HG03280 (cell line): Measurements from ENCODE around the gene EXOC8.

ENCODE experiments used
- ATAC-seq: cut with Tn5 transposase; IDR thresholded peaks from one replicate; pipeline ENCODE4 v1.9.1; 2021; ENCODE audit warnings: mild to moderate bottlenecking, moderate library complexity; ENCODE audit not compliant: unreplicated experiment

Gene EXOC8

GRCh38 chr1:231337472-231338269, at the start of gene EXOC8:
TSS of gene EXOC8 (minus strand) at chr1:231337852. CDS start at chr1:231337745, 107 bp downstream.
- peak; percentile 68 for ATAC-seq

- ATAC-seq: no peak
Measured at GRCh38 chr1:231386466-231386865, 48.8 kb upstream of the EXOC8 start.

GRCh38 chr1:231385416-231385748, 47.7 kb upstream of the EXOC8 start:
- ATAC-seq: no peak

GRCh38 chr1:231384696-231385415, 47.2 kb upstream of the EXOC8 start:
- ATAC-seq: no peak

- ATAC-seq: no peak
Measured at GRCh38 chr1:231383159-231383860, 45.7 kb upstream of the EXOC8 start.

GRCh38 chr1:231382426-231382825, 44.8 kb upstream of the EXOC8 start:
- no peak for ATAC-seq

GRCh38 chr1:231381729-231382128, 44.1 kb upstream of the EXOC8 start:
- no peak for ATAC-seq

- no peak for ATAC-seq
Measured at GRCh38 chr1:231376875-231377549, 39.4 kb upstream of the EXOC8 start.

GRCh38 chr1:231376101-231376500, 38.4 kb upstream of the EXOC8 start:
- no peak for ATAC-seq

- ATAC-seq: no peak
Measured at GRCh38 chr1:231374394-231374793, 36.7 kb upstream of the EXOC8 start.

- ATAC-seq: no peak
Measured at GRCh38 chr1:231372501-231372900, 34.8 kb upstream of the EXOC8 start.

GRCh38 chr1:231369282-231369681, 31.6 kb upstream of the EXOC8 start:
- ATAC-seq: no peak

GRCh38 chr1:231364192-231364591, 26.5 kb upstream of the EXOC8 start:
- no peak for ATAC-seq

GRCh38 chr1:231363624-231364023, 26.0 kb upstream of the EXOC8 start:
- no peak for ATAC-seq

GRCh38 chr1:231362325-231362724, 24.7 kb upstream of the EXOC8 start:
- no peak for ATAC-seq

GRCh38 chr1:231359113-231359512, 21.5 kb upstream of the EXOC8 start:
- no peak for ATAC-seq

- peak; percentile 78 for ATAC-seq
Measured at GRCh38 chr1:231357831-231358354, 20.2 kb upstream of the EXOC8 start.

GRCh38 chr1:231357187-231357772, 19.6 kb upstream of the EXOC8 start:
- no peak for ATAC-seq

- ATAC-seq: no peak
Measured at GRCh38 chr1:231355171-231355570, 17.5 kb upstream of the EXOC8 start.

GRCh38 chr1:231354330-231355020, 16.8 kb upstream of the EXOC8 start:
- ATAC-seq: no peak
